NCI-H748 (cell line): Measurements from ENCODE around the gene USP7.
"Not testable (repeated sequence)": the region's sequence is repeated elsewhere in the genome, so short reads cannot be mapped to it uniquely, and the experiment has no call there.

Experiments
- DNase-seq: peaks from one replicate; lab custom pipeline; 2025; ENCODE audit not compliant: unreplicated experiment; lab: John Stamatoyannopoulos, UW

The USP7 gene

DNA sequence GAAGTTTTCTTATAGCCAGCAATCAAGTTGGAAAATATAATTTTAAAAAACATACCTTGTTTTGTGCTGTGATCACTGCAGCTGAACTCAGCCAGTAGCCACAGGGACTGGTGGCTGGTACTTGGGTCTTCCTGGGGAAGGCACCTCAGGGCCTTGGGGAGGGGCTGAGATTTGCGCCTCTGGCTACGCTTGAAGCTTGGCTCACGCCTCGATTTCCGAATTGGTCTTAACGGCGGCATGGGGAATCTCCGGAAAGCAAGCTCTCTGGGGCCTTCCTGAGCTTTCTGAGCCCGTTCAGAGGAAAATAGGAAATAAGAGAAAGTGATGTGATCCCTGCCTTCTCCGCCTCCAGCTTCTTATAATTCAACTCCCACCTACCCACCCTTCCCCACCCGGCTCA lies 11.3 kb upstream of the USP7 start:
- DNase-seq, result no peak

- DNase-seq, result no peak
These were observed 9.3 kb upstream of the USP7 start for GRCh38 chr16:8972843-8973586.

GRCh38 chr16:8971416-8971815 lies 7.7 kb upstream of the USP7 start:
- no peak for DNase-seq

GRCh38 chr16:8969202-8969897 lies 5.6 kb upstream of the USP7 start:
- not testable (repeated sequence) for DNase-seq

- DNase-seq, result not testable (repeated sequence)
These were observed 4.3 kb upstream of the USP7 start for GRCh38 chr16:8968054-8968453.

GRCh38 chr16:8967132-8967821 lies 3.6 kb upstream of the USP7 start:
- no peak for DNase-seq

- DNase-seq, result no peak
These were observed 3.1 kb upstream of the USP7 start for GRCh38 chr16:8966817-8967131.

GRCh38 chr16:8964462-8964861 lies 756 bp upstream of the USP7 start:
- no peak for DNase-seq

- DNase-seq, result peak; percentile 19
These were observed 491 bp downstream of the USP7 start for GRCh38 chr16:8963010-8963820.

DNA sequence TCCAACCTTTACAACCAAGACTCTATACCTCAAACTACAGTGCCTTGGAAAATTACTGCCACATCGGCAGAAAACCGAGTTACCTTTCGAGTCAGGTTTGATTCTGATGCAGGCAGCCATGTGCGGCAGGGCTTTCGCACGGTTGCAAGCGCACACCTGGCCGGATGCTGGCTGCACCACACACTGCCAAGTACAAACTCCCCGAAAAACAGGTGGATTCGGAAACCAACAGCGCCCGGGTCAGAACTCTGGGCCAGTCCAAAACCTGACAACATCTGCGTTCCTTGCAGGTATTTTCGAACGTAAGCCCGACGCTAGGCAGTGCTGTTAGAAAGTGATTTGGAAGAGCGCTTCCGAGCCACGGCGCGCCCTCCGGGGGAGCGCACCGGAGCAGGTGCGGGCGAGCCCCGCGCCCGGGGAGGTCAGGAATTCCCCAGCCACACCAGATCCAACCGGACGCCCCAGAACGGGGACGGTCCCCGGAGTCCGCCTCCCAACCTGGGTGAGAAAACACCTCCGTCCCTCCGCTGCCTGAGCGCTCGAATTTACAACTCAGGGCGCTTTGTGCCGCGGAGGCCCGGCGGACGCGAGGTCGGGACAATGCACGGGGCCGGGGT lies 1.2 kb downstream of the USP7 start:
- DNase-seq, result peak; percentile 47

GRCh38 chr16:8961811-8962390 lies 1.8 kb downstream of the USP7 start:
- peak; percentile 24 for DNase-seq

DNA sequence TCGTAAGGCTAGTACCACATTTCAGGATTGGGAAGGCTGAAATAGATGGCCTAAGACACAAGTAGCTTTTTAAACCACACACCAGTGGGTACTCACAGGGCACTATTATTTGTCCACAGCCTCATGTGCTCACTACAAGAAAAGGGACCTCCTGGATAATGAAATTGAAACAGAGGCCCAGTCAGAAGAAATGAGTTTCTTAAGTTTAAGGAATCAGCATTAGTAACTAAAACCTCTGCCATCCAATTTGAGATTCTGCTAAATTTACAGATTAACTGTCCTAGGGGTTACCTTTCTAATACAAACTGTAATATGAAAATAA lies 3.0 kb downstream of the USP7 start:
- no peak for DNase-seq

- DNase-seq, result no peak
These were observed 3.6 kb downstream of the USP7 start for GRCh38 chr16:8959921-8960787.

- no peak for DNase-seq
These were observed 5.2 kb downstream of the USP7 start for GRCh38 chr16:8958344-8959167.

- DNase-seq, result no peak
These were observed 6.1 kb downstream of the USP7 start for GRCh38 chr16:8957509-8958157.

DNA sequence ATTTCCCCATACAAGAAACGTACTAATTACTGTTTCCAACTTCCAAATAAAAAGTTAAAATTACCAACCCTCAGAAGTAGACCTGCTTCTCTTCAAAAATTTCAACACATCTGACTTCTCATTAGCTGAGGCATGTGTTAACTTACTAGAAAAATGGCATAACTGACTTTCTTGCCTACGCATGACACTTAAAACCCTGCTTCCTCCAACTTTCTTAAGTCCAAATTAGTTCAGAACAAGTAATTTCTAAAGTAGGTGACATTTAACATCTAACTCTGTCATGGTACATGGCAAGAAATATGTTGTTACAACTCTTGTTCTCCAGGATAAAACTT lies 6.7 kb downstream of the USP7 start:
- DNase-seq, result no peak

DNA sequence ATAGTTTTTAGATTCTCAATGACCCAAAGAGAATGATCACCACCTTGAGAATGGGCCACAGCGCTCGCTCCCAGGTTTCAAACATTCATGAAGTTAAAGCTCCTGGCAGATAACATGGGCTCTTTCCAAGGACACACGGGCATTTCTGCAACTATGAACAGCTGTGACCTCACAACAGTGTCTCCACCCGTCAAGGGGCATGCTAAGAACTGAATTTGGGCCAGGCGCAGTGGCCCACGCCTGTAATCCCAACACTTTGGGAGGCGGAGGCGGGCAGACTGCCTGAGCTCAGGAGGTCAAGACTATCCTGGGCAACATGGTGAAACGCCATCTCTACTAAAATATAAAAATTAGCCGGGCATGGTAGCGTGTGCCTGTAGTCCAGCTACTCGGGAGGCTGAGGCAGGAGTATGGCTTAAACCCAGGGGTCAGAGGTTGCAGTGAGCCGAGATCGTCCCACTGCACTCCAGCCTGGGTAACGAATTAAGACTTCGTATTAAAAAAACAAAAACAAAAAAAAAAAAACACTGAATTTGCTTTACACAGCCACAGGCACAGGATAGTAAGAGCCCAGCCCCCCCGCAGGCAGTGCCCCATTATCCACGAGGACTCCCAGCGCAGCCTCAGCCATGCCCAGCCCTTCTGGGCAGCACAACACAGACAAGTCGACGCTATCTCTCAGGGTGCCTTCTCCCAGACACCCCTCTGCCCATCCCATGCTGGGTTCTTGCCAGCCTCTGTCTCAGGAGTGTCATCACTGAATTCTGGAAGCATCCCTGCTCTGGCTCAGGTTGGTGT lies 7.2 kb downstream of the USP7 start:
- no peak for DNase-seq

DNA sequence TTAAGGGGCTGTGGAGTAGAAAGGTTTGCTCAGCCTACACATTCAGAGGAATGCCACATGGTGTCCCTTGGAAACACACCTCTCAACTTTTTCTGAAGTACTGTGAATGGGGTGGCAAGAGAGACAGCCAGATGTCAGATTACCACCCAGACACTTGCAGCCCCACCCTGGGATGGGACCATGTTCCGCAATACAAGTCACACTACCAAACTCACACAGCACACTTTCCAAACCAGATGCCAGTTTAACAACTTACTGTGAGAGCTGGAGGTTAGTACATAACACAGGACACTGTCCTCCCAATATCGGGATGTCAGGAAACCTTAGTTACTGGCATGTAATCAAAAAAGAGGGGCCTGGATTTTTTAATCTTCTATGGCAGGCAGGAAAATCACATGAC lies 7.9 kb downstream of the USP7 start:
- DNase-seq, result no peak
